SU-DHL-6 (cell line): ENCODE data around the gene ZFP36.

Experiments
- CTCF ChIP-seq: fragments of 200-600 bp; sonication (generic); IDR thresholded peaks from one replicate; pipeline ENCODE4 v1.5.1; 2017; ENCODE audit warnings: antibody characterized with exemption, mild to moderate bottlenecking, low read length, moderate library complexity; ENCODE audit not compliant: insufficient read depth, poor library complexity, severe bottlenecking
- EZH2phosphoT487 ChIP-seq: fragments of 200-600 bp; sonication (generic), shearing (Covaris generic); conservative IDR thresholded peaks from 2 replicates; pipeline ENCODE4 v1.6.1; 2018; ENCODE audit warnings: mild to moderate bottlenecking, antibody characterized with exemption, low read length, moderate library complexity, mixed read lengths

- TF ChIP-seq CTCF (no peak), EZH2phosphoT487 (no peak)
These were observed 20.8 kb upstream of the ZFP36 start for GRCh38 chr19:39385629-39386411.
